GM21528 (cell line): ENCODE results near the gene SQSTM1.
"Not testable (repeated sequence)": the region's sequence is repeated elsewhere in the genome, so short reads cannot be mapped to it uniquely, and the experiment has no call there.

Source experiments
- ATAC-seq: cut with Tn5 transposase; IDR thresholded peaks from one replicate; pipeline ENCODE4 v1.9.1; 2021; ENCODE audit warnings: mild to moderate bottlenecking, moderate library complexity; ENCODE audit not compliant: unreplicated experiment, low FRiP score

The SQSTM1 gene

GRCh38 chr5:179822444-179822990 lies 1.8 kb downstream of the SQSTM1 start:
- ATAC-seq = no peak

GRCh38 chr5:179823937-179824744 lies 3.4 kb downstream of the SQSTM1 start:
- ATAC-seq = no peak

- ATAC-seq = no peak
These were observed 4.0 kb downstream of the SQSTM1 start for GRCh38 chr5:179824745-179825112.

- ATAC-seq = no peak
These were observed 5.0 kb downstream of the SQSTM1 start for GRCh38 chr5:179825655-179826182.

GRCh38 chr5:179827680-179828079 lies 7.0 kb downstream of the SQSTM1 start:
- no peak for ATAC-seq

GRCh38 chr5:179828756-179829421 lies 8.2 kb downstream of the SQSTM1 start:
- ATAC-seq = no peak

- no peak for ATAC-seq
These were observed 9.2 kb downstream of the SQSTM1 start for GRCh38 chr5:179829732-179830435.

- ATAC-seq = no peak
These were observed 10.2 kb downstream of the SQSTM1 start for GRCh38 chr5:179830818-179831468.

- no peak for ATAC-seq
These were observed 11.5 kb downstream of the SQSTM1 start for GRCh38 chr5:179832039-179832745.

GRCh38 chr5:179833056-179833708 lies 12.5 kb downstream of the SQSTM1 start:
- no peak for ATAC-seq

GRCh38 chr5:179833709-179834070 lies 13.0 kb downstream of the SQSTM1 start:
- no peak for ATAC-seq

GRCh38 chr5:179834120-179834519 lies 13.4 kb downstream of the SQSTM1 start:
- no peak for ATAC-seq

- not testable (repeated sequence) for ATAC-seq
These were observed 14.2 kb downstream of the SQSTM1 start for GRCh38 chr5:179834871-179835270.

- ATAC-seq = no peak
These were observed 15.7 kb downstream of the SQSTM1 start for GRCh38 chr5:179836225-179837019.

- no peak for ATAC-seq
These were observed 16.6 kb downstream of the SQSTM1 start for GRCh38 chr5:179837076-179838011.

- no peak for ATAC-seq
These were observed 18.9 kb downstream of the SQSTM1 start for GRCh38 chr5:179839328-179840256.
